Panc1 (cell line): ENCODE measurements around the gene ARL17B.
"Not testable (repeated sequence)": the region's sequence is repeated elsewhere in the genome, so short reads cannot be mapped to it uniquely, and the experiment has no call there.

Experiments used
- CTCF ChIP-seq: fragments of 450-650 bp; IDR thresholded peaks from 2 replicates; pipeline ENCODE4 v1.5.1; 2017; ENCODE audit warnings: mild to moderate bottlenecking
- POLR2AphosphoS5 ChIP-seq: IDR thresholded peaks from 2 replicates; pipeline ENCODE4 v1.6.1; 2012; ENCODE audit warnings: mild to moderate bottlenecking, low read depth, low read length, moderate library complexity
- TCF7L2 ChIP-seq: IDR thresholded peaks from 2 replicates; pipeline ENCODE4 v1.6.1; 2011; ENCODE audit warnings: mild to moderate bottlenecking, low read depth, low read length, inconsistent platforms

- not testable (repeated sequence) for TF ChIP-seq CTCF, POLR2AphosphoS5, TCF7L2
Observed at GRCh38 chr17:46249153-46249552, 112.4 kb downstream of the ARL17B start.
